HUES64 (cell line): ENCODE measurements around the gene STX18. TPM values are rescaled to one million over a fixed set of nuclear protein-coding genes. Genes with fewer than 3 reads are reported as not detected.
A peak's percentile ranks its signal among the peaks of the same experiment; 100 is the strongest.

Source experiments
- H3K27ac ChIP-seq: 2 replicates; pipeline ENCODE4 v1.7.0; 2013; ENCODE audit warnings: low read depth, low read length, inconsistent platforms
- H3K27me3 ChIP-seq: 2 replicates; pipeline ENCODE4 v1.6.1; 2013; ENCODE audit warnings: mild to moderate bottlenecking, low read length; ENCODE audit not compliant: insufficient read depth
- H3K36me3 ChIP-seq: 2 replicates; pipeline ENCODE4 v1.6.1; 2013; ENCODE audit warnings: mild to moderate bottlenecking, low read length; ENCODE audit not compliant: insufficient read depth
- H3K4me1 ChIP-seq: 2 replicates; pipeline ENCODE4 v1.6.1; 2013; ENCODE audit warnings: mild to moderate bottlenecking, low read length, moderate library complexity; ENCODE audit not compliant: insufficient read depth
- H3K4me3 ChIP-seq: 2 replicates; pipeline ENCODE4 v1.5.1; 2013; ENCODE audit warnings: mild to moderate bottlenecking, low read length, moderate library complexity
- H3K9ac ChIP-seq: 2 replicates; pipeline ENCODE4 v1.6.1; 2013; ENCODE audit warnings: mild to moderate bottlenecking, low read depth, low read length
- H3K9me3 ChIP-seq: 2 replicates; pipeline ENCODE4 v1.6.1; 2013; ENCODE audit warnings: low read depth, low read length; ENCODE audit not compliant: insufficient read depth
- whole genome bisulfite sequencing: fragments of 150-250, 120-280 bp; methylation state at CpG from one replicate; pipeline ENCODE4 v1.1.7; 2013; ENCODE audit warnings: missing lambda C conversion rate; 5-methylcytosine and 5-hydroxymethylcytosine counted together
- polyA plus RNA-seq, 2 experiments: library from polyadenylated mRNA; stranded (reverse); fragments of 50-300 nt; gene quantifications; one replicate each; pipeline ENCODE4 v1.2.3, GENCODE V29; 2013

STX18 gene
- polyA plus RNA-seq (2013, experiment 1 of 2), result 24.6 TPM
- polyA plus RNA-seq (2013, experiment 2 of 2), result 19.9 TPM

- Histone ChIP-seq H3K27ac (peak within 1 kb of the TSS; percentile 86), H3K9me3 (no peaks in the 10 kb centered on the region), H3K4me3 (peak within 1 kb of the TSS; percentile 98), H3K9ac (peak within 1 kb of the TSS; percentile 93), H3K4me1 (peaks cover 4% of the 10 kb centered on the region; the same call in 1 of the 2 replicates), H3K36me3 (peaks cover 17% of the 10 kb centered on the region), H3K27me3 (no peaks in the 10 kb centered on the region)
- WGBS, result under 1% methylated on average over 76 of the region's 76 CpGs
Observed at GRCh38 chr4:4541661-4542570, at the start of gene STX18. Gene STX18 (minus strand): TSS chr4:4542048. CDS start chr4:4541964, 84 bp downstream.

GRCh38 chr4:4591071-4591470, 49.2 kb upstream of the STX18 start:
- Histone ChIP-seq H3K9ac (no peak overlapping the region), H3K36me3 (peaks cover 6% of the 10 kb centered on the region; the same call in 1 of the 2 replicates), H3K27me3 (no peaks in the 10 kb centered on the region), H3K9me3 (peaks cover 17% of the 10 kb centered on the region), H3K4me3 (no peak overlapping the region), H3K27ac (no peak overlapping the region), H3K4me1 (no peaks in the 10 kb centered on the region)
- WGBS, result 89% methylated on average over 4 of the region's 4 CpGs

- Histone ChIP-seq H3K27ac (no peak overlapping the region), H3K4me1 (no peaks in the 10 kb centered on the region), H3K36me3 (peaks cover 4% of the 10 kb centered on the region; the same call in 1 of the 2 replicates), H3K27me3 (no peaks in the 10 kb centered on the region), H3K9me3 (peaks cover 11% of the 10 kb centered on the region), H3K4me3 (no peak overlapping the region), H3K9ac (no peak overlapping the region)
- 92% methylated on average over 7 of the region's 7 CpGs for whole genome bisulfite sequencing
Observed at GRCh38 chr4:4590546-4590945, 48.7 kb upstream of the STX18 start.

GRCh38 chr4:4585012-4585670, 43.3 kb upstream of the STX18 start:
- WGBS, result 82% methylated on average over 3 of the region's 3 CpGs
- Histone ChIP-seq H3K9ac (no peak overlapping the region), H3K4me1 (no peaks in the 10 kb centered on the region), H3K9me3 (no peaks in the 10 kb centered on the region), H3K27me3 (no peaks in the 10 kb centered on the region), H3K36me3 (no peaks in the 10 kb centered on the region), H3K4me3 (no peak overlapping the region), H3K27ac (no peak overlapping the region)

GRCh38 chr4:4583606-4584005, 41.8 kb upstream of the STX18 start:
- H3K27ac ChIP-seq, result no peak overlapping the region
- 95% methylated on average over 4 of the region's 4 CpGs for WGBS
- H3K9me3 ChIP-seq, result no peaks in the 10 kb centered on the region
- no peaks in the 10 kb centered on the region for H3K36me3 ChIP-seq
- peaks cover 4% of the 10 kb centered on the region; the same call in 1 of the 2 replicates for H3K4me1 ChIP-seq
- no peak overlapping the region for H3K4me3 ChIP-seq
- H3K27me3 ChIP-seq, result no peaks in the 10 kb centered on the region
- H3K9ac ChIP-seq, result no peak overlapping the region

GRCh38 chr4:4582653-4583052, 40.8 kb upstream of the STX18 start:
- WGBS, result 61% methylated on average over 7 of the region's 7 CpGs
- no peak overlapping the region for H3K9ac ChIP-seq
- no peaks in the 10 kb centered on the region for H3K9me3 ChIP-seq
- peaks cover 4% of the 10 kb centered on the region; the same call in 1 of the 2 replicates for H3K4me1 ChIP-seq
- no peaks in the 10 kb centered on the region for H3K36me3 ChIP-seq
- H3K27me3 ChIP-seq, result no peaks in the 10 kb centered on the region
- H3K27ac ChIP-seq, result no peak overlapping the region
- H3K4me3 ChIP-seq, result no peak overlapping the region

- 95% methylated on average over 2 of the region's 2 CpGs for WGBS
- peaks cover 12% of the 10 kb centered on the region for H3K27me3 ChIP-seq
- H3K4me1 ChIP-seq, result peaks cover 4% of the 10 kb centered on the region; the same call in 1 of the 2 replicates
- H3K27ac ChIP-seq, result no peak overlapping the region
- no peak overlapping the region for H3K4me3 ChIP-seq
- H3K9me3 ChIP-seq, result no peaks in the 10 kb centered on the region
- H3K36me3 ChIP-seq, result no peaks in the 10 kb centered on the region
- no peak overlapping the region for H3K9ac ChIP-seq
Observed at GRCh38 chr4:4580494-4580893, 38.6 kb upstream of the STX18 start.

GRCh38 chr4:4578981-4579380, 37.1 kb upstream of the STX18 start:
- H3K27ac ChIP-seq, result peak overlapping the region; percentile 60; the same call in 1 of the 2 replicates
- peaks cover 23% of the 10 kb centered on the region for H3K27me3 ChIP-seq
- no peaks in the 10 kb centered on the region for H3K9me3 ChIP-seq
- no peak overlapping the region for H3K4me3 ChIP-seq
- H3K4me1 ChIP-seq, result peaks cover 4% of the 10 kb centered on the region; the same call in 1 of the 2 replicates
- no peaks in the 10 kb centered on the region for H3K36me3 ChIP-seq
- WGBS, result 16% methylated on average over 5 of the region's 5 CpGs
- H3K9ac ChIP-seq, result no peak overlapping the region

GRCh38 chr4:4577359-4577875, 35.6 kb upstream of the STX18 start:
- Histone ChIP-seq H3K4me3 (no peak overlapping the region), H3K9me3 (no peaks in the 10 kb centered on the region), H3K27ac (no peak overlapping the region), H3K4me1 (peaks cover 4% of the 10 kb centered on the region; the same call in 1 of the 2 replicates), H3K27me3 (peaks cover 31% of the 10 kb centered on the region), H3K36me3 (no peaks in the 10 kb centered on the region), H3K9ac (no peak overlapping the region)
- 100% methylated on average over 1 of the region's 1 CpG for WGBS

GRCh38 chr4:4575284-4576211, 33.7 kb upstream of the STX18 start:
- Histone ChIP-seq H3K36me3 (no peaks in the 10 kb centered on the region), H3K4me1 (peaks cover 4% of the 10 kb centered on the region; the same call in 1 of the 2 replicates), H3K27me3 (peaks cover 31% of the 10 kb centered on the region), H3K9me3 (no peaks in the 10 kb centered on the region), H3K27ac (no peak overlapping the region; the same call in 1 of the 2 replicates), H3K9ac (peak overlapping the region; percentile 60), H3K4me3 (peak overlapping the region; percentile 61)
- WGBS, result 11% methylated on average over 71 of the region's 71 CpGs
